ENCODE results near the gene ZC3H6. TPM values are rescaled to one million over a fixed set of nuclear protein-coding genes. Genes with fewer than 3 reads are reported as not detected.
"Not testable (repeated sequence)": the region's sequence is repeated elsewhere in the genome, so short reads cannot be mapped to it uniquely, and the experiment has no call there.

Gene ZC3H6
- total and polyA plus RNA-seq, 2 experiments from 2014 or later, result 2.9 to 10.7 TPM

DNA sequence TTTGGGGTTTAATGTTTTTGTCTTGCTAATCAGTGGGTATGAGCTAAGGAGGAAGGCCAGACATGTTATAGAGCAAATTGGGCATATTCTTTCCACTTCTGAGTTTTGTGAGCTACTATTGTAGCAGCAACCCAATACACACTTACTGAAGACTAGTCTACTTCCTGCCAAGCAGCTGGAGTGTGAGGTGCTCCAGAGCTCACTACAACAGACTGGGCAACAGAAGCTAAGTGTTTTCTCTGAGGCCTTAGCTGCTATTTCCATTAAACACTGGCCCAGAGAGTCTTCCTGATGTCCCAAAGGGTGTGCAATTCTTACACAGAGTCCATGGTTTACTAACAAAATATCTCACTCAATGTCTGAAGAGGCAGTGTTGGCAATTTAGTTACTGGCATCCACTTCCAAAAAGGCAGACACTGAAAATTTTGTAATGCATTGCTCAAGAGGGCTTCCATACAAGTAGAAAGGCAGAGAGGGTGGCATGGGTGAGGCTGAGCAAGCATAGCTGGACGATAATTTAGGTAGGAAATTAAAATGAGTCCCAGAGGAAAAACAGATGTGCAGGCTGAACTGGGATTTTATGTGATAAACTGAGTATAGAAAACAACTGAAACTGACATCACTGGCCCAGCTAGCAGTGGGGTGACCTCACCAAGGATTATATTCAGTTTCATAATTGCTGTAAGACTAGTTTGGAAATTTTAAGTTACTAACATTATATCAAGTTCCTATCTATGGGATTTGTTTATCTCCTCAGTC, 68.6 kb downstream of the ZC3H6 start:
- Histone ChIP-seq H3K9me3 (ENCODE audit: low read depth) (no peaks in the 10 kb centered on the region), H3K4me1 (ENCODE audit: low read depth) (no peaks in the 10 kb centered on the region), H3K27me3 (no peaks in the 10 kb centered on the region), H3K27ac (no peak overlapping the region), H3K36me3 (no peaks in the 10 kb centered on the region), H3K4me3 (no peak overlapping the region)
- DNase-seq (ENCODE audit: low read depth in 1 of 2, low spot score in 1 of 2), result peak in 1 of 2 donors; percentile 8
- TF ChIP-seq, protein P1, sequence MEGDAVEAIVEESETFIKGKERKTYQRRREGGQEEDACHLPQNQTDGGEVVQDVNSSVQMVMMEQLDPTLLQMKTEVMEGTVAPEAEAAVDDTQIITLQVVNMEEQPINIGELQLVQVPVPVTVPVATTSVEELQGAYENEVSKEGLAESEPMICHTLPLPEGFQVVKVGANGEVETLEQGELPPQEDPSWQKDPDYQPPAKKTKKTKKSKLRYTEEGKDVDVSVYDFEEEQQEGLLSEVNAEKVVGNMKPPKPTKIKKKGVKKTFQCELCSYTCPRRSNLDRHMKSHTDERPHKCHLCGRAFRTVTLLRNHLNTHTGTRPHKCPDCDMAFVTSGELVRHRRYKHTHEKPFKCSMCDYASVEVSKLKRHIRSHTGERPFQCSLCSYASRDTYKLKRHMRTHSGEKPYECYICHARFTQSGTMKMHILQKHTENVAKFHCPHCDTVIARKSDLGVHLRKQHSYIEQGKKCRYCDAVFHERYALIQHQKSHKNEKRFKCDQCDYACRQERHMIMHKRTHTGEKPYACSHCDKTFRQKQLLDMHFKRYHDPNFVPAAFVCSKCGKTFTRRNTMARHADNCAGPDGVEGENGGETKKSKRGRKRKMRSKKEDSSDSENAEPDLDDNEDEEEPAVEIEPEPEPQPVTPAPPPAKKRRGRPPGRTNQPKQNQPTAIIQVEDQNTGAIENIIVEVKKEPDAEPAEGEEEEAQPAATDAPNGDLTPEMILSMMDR (IDR thresholded peaks at IDR 0.05; ENCODE audit: low read depth, low read length), result no peak

DNA sequence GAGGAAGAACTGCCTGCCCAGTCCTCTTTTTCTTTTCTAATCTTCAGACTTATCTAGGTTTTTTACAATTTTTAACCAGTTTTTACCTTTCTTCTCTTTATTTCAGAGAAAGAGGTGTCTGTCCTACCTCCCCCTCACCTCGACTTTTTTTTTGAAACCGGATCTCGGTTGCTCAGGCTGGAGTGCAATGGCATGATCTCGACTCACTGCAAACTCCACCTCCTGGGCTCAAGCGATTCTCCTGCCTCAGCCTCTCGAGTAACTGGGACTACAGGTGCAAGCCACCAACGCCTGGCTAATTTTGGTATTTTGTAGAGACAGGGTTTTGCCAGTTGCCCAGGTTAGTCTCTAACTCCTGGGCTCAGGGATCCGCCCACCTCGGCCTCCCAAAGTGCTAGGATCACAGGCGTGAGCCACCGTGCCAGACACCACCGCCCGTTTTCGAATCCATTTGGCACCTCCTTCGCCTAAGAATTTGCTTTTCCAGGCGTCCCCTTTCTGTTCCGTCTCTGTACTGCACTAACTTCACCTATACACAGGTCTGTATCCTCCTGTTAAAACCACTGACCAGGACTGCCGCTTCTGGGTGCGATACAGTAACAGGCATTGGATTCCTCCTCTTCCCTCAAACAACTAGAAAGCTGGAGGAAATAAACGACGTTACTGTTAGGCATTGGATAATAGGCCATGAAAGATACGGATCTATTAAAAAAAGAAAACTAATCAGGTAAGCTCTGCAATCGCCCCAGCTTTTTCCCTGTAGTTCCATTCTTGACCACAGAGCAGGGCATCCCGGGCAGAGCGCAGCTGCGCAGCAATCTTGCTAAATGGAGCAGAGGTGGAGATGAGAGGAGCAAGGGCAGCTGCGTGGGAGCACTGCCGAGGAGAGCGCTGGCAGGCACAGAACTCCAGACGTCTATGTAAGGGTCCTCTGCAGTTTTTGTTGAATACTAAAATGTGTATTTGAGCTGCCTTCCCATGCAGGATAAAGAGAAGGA, 69.9 kb downstream of the ZC3H6 start:
- H3K4me1 ChIP-seq (ENCODE audit: low read depth), result no peaks in the 10 kb centered on the region
- H3K9me3 ChIP-seq (ENCODE audit: low read depth), result no peaks in the 10 kb centered on the region

DNA sequence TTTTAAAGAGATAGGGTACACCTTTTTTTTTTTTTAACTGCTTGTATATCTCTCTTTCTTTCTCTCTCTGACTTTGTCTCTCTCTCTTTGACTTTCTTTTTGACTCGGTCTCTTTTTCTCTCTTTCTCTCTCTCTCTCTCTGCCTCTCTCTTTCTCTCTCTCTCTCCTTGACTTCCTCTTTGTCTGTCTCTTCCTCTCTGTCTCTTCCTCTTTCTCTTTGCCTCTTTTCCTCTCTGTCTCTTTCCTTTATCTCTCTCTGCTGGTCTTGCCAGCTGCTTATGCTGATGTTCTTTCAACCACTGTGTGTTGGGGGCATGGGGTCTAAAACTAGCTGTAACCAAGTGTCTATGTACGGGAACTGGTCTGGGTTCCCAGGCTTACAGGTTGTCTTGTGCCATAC, 76.9 kb downstream of the ZC3H6 start:
- not testable (repeated sequence) for H3K9me3 ChIP-seq (ENCODE audit: low read depth); DNase-seq (ENCODE audit: low read depth in 1 of 2, low spot score in 1 of 2); H3K4me1 ChIP-seq (ENCODE audit: low read depth); H3K36me3 ChIP-seq; H3K4me3 ChIP-seq; H3K27ac ChIP-seq; H3K27me3 ChIP-seq

More for the DNA sequence above, 69.9 kb downstream of the ZC3H6 start:
- TF ChIP-seq, protein P1 (IDR thresholded peaks at IDR 0.05; ENCODE audit: low read depth, low read length), result no peak
- H3K27ac ChIP-seq, result no peak overlapping the region
- no peak overlapping the region for H3K4me3 ChIP-seq
- no peaks in the 10 kb centered on the region for H3K36me3 ChIP-seq
- no peaks in the 10 kb centered on the region for H3K27me3 ChIP-seq
- no peak for DNase-seq (ENCODE audit: low read depth in 1 of 2, low spot score in 1 of 2)

DNA sequence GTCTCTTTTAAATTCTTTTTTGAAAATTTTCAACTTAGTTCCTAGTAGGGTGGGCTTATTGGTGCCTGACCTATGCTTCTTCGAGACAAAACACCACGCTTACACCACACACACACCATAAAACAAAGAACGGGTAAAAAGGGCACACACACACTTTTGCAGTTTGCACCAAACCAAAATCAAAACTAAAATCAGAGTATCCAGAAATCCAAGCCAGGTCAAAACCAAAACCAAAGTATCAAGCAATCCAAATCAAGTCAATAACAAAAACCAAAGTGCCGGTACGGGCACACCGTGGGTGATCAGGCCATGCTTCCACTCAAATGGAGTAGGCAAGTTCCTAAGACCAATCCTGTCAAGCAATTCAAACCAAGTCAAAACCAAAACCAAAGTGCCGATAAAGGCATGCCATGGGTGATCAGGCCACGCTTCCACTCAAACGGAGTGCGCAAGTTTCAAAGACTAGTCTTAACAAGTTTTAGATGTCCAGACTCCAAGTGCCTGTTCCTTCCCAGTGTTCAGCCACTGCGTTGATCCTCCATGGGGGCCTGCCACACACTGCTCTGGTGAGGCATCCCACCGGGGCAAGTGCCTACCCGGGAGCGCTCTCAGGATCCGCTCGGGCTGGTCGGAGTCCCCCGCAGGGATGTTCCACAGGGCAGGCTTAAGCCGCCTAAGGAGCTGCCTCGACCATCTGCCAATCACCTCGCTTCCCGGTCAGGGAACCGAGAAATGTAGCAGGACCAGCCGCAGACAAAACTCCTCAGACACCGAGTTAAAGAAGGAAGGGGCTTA, 77.6 kb downstream of the ZC3H6 start:
- not testable (repeated sequence) for H3K4me1 ChIP-seq (ENCODE audit: low read depth); H3K36me3 ChIP-seq; H3K9me3 ChIP-seq (ENCODE audit: low read depth); H3K27ac ChIP-seq; H3K4me3 ChIP-seq; DNase-seq (ENCODE audit: low read depth in 1 of 2, low spot score in 1 of 2); H3K27me3 ChIP-seq

DNA sequence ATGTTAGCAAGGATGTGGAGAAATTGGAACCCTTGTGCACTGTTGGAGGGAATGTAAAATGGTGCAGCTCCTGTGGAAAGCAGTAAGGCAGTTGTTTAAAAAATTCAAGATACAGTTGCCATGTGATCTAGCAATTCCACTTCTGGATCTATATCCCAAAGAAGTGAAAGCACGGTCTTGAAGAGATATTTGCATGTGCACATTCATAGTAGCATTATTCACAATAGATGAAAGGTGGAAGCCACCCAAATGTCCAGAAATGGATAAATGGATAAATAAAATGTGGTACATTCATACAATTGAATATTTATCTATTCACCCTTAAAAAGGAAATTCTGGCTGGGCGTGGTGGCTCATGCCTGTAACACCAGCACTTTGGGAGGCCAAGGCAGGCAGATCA, 78.9 kb downstream of the ZC3H6 start:
- H3K27me3 ChIP-seq; H3K27ac ChIP-seq; H3K9me3 ChIP-seq (ENCODE audit: low read depth); DNase-seq (ENCODE audit: low read depth in 1 of 2, low spot score in 1 of 2); H3K4me1 ChIP-seq (ENCODE audit: low read depth); H3K4me3 ChIP-seq; H3K36me3 ChIP-seq: not testable (repeated sequence)

DNA sequence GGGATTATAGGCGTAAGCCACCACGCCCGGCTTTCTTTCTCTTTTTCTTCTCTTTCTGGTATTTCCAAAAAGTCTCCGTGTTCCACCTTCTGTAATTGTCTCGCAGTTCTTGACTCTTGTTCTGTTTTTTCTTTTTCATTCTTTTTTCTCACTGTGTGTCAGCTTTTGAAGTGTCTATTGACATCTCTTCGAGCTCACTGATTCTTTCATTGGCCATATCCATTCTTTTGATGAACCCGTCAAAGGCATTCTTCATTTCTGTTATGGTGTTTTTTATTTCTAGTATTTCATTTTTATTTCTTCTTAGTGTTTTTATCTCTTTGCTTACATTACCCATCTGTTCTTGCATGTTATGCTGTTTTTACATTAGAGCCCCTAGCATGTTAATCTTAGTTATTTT, 84.7 kb downstream of the ZC3H6 start:
- not testable (repeated sequence) for H3K4me1 ChIP-seq (ENCODE audit: low read depth); H3K27ac ChIP-seq; DNase-seq (ENCODE audit: low read depth in 1 of 2, low spot score in 1 of 2); H3K36me3 ChIP-seq; H3K27me3 ChIP-seq; H3K4me3 ChIP-seq; H3K9me3 ChIP-seq (ENCODE audit: low read depth)

Other genes with a start within 250 kb of the ZC3H6 start
- 4.6 and 7.3 TPM in 2 replicates for gene TMEM87B, start 220.3 kb upstream of the ZC3H6 start, total RNA-seq
- 12.1 and 14.2 TPM in 2 replicates for gene TMEM87B, start 220.3 kb upstream of the ZC3H6 start, polyA plus RNA-seq
- gene FBLN7, start 137.2 kb upstream of the ZC3H6 start, total RNA-seq, result 1.3 and 4.7 TPM in 2 replicates
- gene FBLN7, start 137.2 kb upstream of the ZC3H6 start, polyA plus RNA-seq, result 0.28 and 2.8 TPM in 2 replicates
- gene ZC3H8, start 20.6 kb upstream of the ZC3H6 start, total RNA-seq, result 8.5 and 12.1 TPM in 2 replicates
- gene ZC3H8, start 20.6 kb upstream of the ZC3H6 start, polyA plus RNA-seq, result 14.1 and 19.4 TPM in 2 replicates
- gene RGPD8, start 158.0 kb downstream of the ZC3H6 start, total RNA-seq, result 8.4 and 17.0 TPM in 2 replicates
- 3.9 and 4.2 TPM in 2 replicates for gene RGPD8, start 158.0 kb downstream of the ZC3H6 start, polyA plus RNA-seq
- gene TTL, start 206.6 kb downstream of the ZC3H6 start, total RNA-seq, result 21.8 and 29.7 TPM in 2 replicates
- 26.3 and 32.6 TPM in 2 replicates for gene TTL, start 206.6 kb downstream of the ZC3H6 start, polyA plus RNA-seq

All from cardiac muscle cell (in vitro differentiated cells and primary cell).